GM04504 (cell line): ENCODE data around the gene GNB3.
"Not testable (repeated sequence)": the region's sequence is repeated elsewhere in the genome, so short reads cannot be mapped to it uniquely, and the experiment has no call there.

ENCODE experiments used
- DNase-seq: peaks from one replicate; pipeline ENCODE4 v3.0.0-alpha.2; 2012; ENCODE audit warnings: low read depth

The GNB3 gene

DNA sequence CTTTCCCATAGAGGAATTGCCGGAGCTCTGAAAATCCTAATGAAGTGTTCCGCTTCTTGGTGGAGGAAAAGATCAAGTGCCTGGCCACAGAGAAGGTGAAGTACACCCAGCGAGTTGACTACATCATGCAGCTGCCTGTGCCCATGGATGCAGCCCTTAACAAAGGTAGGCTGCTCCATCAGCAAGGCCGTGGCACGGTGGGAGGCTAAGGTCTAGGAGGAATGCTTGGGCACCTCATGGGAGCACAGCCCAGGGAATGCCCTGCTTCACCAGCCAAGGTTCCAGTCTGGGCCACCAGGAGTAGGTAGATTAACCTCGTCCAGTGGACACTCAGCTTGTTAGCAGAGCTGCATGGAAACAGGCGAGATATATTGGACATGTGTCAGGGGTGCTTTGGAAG lies 20.2 kb downstream of the GNB3 start:
- DNase-seq = no peak

DNA sequence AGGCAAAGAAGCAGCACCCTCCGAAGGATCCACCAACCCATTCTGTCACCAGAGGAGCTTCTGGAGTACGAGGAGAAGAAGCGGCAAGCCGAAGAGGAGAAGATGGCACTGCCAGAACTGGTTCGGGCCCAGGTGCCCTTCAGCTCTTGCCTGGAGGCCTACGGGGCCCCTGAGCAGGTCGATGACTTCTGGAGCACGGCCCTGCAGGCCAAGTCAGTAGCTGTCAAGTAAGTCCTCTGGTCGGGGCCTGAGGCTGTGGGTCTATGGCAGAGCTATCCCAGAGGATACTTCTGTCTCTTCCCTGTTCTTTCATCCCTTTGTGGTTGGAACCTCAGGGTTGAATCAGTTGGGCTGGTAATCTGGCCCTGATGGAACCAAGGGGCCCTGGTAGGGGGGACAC lies 20.7 kb downstream of the GNB3 start:
- no peak for DNase-seq

DNA sequence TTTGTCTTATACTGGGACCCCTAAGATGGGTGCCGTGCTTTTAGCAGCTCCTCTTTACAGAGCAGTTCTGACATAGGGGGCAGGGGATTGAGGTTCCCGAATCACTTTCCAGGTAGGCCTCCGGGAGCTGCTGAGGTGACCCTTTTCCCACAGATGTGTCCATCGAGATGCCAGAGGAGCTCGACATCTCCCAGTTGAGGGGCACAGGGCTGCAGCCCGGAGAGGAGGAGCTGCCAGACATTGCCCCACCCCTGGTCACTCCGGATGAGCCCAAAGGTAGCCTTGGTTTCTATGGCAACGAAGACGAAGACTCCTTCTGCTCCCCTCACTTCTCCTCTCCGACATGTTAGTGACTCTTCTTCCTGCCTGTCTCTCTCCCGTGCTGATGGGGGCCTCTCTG lies 22.3 kb downstream of the GNB3 start:
- DNase-seq = no peak

DNA sequence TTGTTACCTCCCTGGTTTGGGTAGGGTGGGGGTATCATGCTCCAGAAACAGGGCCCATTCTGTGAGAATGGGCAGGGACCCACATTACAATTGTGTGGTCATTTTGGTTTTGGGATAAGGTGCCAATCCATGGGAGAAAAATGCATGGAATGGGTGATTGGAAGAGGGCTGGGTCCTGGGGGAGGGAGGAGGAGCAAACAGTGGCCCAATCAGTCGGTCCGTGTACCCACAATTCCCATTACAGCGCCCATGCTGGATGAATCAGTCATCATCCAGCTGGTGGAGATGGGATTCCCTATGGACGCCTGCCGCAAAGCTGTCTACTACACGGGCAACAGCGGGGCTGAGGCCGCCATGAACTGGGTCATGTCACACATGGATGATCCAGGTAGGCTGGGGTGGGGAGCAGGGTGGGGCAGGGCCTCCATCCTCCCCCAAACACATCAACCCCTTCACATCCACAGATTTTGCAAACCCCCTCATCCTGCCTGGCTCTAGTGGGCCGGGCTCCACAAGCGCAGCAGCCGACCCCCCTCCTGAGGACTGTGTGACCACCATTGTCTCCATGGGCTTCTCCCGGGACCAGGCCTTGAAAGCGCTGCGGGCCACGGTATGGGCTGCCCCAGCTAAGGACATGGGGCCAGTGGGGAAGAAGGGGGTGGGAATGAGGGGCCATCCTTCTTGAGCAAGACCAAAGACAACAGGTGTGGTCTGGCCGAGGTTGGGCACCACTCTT lies 23.0 kb downstream of the GNB3 start:
- no peak for DNase-seq

DNA sequence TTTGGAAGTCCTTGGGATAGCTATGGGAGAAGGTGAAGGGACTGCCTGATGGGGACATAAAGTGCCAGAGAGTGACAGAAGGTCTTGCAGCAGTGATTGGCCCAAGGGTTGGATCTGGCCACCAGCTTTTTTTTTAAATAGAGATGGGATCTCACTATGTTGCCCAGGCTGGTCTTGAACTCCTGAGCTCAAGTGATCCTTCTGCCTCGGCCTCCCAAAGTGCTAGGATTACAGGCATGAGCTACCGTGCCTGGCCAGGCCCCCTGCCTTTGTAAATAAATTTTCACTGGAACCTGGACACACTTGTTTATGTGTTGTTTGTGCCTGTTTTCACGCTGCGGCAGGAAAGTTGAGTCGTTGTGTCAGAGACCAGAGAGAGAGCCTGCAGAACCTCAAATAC lies 24.6 kb downstream of the GNB3 start:
- DNase-seq = not testable (repeated sequence)

DNA sequence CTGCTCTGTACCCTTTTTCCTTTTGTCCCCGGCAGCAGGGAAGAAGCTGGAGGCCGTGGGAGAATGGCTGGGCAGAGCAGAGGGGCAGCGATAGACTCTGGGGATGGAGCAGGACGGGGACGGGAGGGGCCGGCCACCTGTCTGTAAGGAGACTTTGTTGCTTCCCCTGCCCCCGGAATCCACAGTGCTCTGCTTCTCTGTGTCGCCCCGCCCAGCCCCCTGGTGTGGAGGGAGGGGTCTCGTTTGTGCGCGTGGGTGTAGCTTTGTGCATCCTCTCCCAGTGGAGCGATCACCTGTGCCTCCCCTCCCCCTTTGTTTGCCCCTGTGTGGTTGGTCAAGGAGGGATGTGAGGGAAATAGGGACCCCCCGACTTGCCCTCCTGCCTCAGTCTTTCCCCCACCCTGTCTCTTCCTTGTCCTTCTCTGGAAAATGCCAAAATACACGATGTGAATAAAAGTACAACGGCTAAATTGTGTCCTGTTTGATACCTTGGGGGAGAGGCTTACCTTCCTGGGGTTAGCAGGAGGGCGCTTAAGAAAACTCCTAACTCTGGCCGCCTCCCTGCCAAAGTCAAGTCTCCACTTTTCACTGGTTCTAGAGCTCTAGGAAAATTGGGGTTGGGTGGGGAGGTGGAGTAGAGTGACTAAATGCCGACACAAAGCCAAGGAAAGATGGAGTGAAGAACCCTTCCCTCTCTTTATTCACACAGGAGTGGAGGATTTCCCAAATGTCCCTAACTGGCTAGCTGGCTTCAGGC lies 25.6 kb downstream of the GNB3 start:
- DNase-seq = no peak

DNA sequence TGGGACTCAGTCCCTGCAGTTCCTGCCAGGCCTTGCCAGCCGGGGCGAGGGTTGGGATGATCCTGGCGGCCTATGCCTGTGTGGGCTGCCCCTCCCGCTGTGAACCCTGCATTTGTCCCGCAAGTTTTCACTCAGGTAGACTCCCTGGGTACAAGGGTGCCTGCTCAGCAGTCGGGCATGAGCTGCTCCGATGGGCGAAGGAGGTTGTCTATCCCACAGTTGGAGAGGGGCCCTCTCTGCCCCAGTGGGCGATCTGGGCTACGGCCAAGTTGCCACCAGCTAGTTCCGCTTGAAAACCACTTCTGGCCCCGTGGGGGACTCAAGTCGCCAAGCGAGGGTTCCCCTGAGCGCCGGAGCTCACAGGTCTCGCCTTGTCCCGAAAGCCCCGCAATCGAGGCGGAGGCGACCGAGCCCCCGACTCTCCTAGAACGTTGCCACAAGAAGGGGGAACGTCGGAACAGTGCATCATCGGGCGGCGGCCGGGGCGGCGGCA lies 26.2 kb downstream of the GNB3 start:
- no peak for DNase-seq

DNA sequence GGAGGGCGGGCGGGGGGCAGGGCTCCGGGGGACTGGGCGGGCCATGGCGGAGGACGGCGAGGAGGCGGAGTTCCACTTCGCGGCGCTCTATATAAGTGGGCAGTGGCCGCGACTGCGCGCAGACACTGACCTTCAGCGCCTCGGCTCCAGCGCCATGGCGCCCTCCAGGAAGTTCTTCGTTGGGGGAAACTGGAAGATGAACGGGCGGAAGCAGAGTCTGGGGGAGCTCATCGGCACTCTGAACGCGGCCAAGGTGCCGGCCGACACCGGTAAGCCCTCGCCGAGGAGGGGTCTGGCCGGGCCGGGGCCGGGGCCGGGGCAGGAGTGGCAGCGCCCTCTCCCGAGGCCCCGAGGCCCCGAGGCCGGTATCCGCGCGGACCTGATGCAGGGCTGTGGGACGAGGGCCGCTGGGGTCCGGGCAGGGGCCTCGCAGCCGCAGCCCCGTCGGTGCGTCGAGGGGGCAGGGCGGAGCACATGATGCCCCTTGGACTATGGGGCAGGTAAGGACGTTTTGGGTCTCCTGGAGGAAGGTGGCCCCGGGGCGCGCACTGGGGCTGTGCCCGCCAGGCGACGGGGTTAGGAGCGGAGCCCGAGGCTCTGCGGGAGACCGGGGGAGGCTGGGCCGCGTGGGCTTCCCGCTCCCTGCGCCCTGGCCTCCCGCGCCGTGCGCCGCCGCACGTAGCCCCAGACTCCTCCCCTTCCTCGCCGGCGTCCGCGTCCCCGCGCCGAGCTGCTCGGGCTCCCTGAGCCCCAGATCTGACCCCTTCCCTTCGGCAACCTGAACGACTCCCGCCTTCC lies 26.9 kb downstream of the GNB3 start, which contains the start of gene TPI1:
Gene TPI1, plus strand, starts transcription at position 119 of the 798 bp plus-strand sequence. Its CDS starts 36 bp downstream, at position 155.
- peak; percentile 48 for DNase-seq

DNA sequence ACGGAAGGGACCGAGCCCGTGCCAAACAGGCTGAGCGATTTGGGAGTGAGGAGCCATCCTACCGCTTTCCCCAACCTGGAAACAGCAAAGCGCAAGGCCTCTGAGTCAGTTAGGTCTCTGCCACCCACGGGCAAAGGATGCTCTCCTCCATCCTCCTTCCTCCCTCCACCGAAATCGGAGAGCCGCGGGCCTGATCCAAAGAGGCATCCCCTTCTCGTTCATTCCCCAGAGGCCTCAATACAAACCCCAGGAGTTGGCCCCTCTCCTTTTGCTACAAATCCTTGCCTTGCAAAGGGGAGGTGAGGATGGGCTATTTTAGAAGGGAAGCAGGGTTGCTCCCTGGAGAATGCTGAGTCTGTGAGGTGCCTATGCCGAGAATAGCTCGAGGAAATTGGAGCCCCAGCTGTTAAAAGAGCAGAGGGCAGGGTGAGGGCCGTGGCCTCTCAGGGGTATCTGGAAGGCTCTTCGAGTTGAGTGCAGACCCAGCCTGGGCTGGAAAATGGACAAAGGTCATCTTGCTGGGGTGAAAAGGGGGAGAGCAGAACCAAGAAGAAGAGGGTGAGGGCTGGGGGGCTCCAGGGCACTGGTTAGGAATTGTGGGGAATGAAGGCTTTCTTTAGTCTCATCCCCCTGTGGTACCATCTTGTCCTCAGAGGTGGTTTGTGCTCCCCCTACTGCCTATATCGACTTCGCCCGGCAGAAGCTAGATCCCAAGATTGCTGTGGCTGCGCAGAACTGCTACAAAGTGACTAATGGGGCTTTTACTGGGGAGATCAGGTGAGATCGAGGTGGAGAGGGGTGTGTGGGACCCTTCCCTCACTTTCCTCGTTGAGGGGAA lies 27.7 kb downstream of the GNB3 start:
- DNase-seq = no peak

DNA sequence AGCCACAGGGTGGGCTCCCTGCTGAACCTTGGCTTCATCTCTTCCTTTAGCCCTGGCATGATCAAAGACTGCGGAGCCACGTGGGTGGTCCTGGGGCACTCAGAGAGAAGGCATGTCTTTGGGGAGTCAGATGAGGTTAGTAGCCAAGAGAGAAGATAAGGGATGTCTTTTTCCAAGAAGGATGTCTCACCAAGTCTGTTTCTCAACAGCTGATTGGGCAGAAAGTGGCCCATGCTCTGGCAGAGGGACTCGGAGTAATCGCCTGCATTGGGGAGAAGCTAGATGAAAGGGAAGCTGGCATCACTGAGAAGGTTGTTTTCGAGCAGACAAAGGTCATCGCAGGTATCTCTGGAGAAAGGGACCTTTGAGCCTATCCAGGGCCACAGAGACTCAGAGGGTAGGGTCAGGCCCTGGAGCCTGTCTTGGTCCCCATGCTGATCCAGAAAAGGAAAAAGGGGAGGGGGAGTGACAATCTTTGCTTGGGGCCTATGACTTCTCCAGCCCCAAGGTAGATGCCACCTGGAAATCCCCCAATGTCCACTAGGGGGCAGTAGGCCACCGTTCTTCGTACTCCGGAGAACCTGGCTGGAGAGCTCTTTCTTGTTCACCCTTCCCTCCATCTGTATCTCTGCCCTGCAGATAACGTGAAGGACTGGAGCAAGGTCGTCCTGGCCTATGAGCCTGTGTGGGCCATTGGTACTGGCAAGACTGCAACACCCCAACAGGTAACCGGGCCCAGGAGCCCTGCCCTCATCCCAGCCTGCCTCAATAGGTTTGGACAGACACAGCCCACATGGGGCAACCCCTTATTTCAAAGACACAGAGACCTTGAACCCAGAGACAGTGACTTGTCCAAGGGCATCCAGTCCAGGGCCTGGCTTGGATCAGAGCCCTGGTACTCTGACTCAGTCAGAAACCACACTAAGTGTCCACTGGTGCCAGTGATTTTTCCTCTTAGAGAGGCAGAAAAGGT lies 28.6 kb downstream of the GNB3 start:
- peak; percentile 50 for DNase-seq

DNA sequence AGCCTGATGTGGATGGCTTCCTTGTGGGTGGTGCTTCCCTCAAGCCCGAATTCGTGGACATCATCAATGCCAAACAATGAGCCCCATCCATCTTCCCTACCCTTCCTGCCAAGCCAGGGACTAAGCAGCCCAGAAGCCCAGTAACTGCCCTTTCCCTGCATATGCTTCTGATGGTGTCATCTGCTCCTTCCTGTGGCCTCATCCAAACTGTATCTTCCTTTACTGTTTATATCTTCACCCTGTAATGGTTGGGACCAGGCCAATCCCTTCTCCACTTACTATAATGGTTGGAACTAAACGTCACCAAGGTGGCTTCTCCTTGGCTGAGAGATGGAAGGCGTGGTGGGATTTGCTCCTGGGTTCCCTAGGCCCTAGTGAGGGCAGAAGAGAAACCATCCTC lies 29.6 kb downstream of the GNB3 start:
- not testable (repeated sequence) for DNase-seq

DNA sequence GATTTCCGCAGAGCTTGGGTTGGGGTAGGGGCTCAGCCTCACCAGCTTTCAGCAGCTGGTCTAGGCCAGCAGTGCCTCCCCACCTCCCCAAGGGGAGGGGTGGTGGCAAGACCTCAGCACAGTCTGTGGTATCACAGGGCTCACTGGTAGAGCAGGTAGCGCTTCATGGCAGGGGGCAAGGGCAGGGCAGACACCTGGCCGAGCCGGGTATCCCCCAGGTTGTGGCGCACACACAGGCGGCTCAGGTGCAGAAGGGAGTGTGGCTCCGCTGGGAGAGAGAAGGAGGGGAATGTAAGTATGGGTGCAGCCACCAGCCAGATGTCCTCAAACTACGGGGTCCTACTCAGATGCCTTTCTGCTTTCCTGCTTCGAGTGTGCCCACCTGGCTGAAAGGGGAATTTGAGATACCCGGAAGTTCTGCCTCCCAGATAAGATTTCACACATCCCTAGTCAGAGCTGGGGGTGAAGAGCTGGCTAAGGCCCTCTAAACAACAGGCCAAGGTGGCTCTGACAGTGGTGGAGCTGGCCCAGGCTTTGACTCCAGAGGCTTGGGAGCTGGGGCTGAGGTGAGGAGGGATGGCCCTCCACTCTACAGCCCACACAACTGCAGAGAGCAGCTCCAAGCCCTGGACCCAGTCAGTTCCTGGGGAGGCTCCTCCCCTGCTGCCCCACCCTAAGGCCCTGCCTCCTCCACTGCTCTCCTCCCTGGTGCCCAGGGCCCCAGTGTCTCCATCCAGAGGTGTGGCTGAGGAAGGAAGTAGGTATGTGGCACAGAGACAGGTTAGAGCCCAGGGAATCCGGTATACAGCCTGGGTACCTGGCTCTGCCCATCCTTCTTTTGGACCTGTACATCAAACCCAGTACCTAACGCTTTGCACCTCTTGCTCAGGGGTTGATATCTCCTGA lies 30.6 kb downstream of the GNB3 start:
- DNase-seq = no peak

DNA sequence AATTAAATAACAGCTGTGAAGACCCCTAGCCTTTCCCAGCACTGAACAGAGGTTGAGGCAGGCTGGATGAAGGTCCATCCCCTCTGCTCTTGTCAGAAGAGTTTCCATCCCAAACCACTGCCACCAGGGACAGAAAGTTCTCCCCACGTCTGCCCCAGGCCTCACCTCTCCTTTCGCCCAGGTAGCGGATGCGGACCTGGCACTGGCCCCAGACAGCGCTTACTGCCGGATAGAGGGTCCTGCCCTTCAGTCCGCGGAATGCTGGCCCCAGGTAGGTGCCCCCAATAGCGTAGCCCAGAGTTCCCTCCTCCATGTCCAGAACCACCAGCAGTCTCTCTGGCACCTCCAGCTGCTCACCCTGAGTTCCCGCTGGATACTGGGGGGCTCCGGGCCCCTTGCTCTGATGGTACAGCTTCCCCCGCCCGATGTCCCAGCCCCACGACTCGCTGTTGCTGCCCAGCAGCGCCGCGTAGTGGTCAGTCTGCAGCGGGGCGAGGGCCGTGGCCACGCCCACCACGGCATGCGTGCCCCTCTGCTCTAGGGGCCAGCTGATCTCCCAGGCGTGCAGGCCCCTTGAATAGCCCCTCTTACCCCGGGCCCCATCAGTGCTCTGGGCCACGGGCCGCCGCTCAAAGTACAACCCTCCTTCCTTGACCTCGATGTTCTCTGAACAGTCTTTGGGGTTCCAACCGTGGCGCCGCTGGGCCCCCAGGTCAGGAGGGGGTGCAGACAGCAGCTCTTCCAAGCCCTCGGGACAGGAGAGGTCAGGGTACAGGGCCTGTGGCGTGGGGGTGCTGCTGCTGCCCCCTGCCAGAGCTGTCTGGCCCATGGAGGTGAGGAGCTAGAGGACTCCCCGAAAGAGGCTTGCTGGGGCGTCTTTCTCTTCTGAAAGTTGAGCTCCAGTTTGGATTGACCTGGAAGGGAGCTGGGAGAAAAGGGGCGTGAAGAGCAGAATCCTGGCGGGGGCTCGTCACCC lies 31.6 kb downstream of the GNB3 start:
- DNase-seq = no peak

DNA sequence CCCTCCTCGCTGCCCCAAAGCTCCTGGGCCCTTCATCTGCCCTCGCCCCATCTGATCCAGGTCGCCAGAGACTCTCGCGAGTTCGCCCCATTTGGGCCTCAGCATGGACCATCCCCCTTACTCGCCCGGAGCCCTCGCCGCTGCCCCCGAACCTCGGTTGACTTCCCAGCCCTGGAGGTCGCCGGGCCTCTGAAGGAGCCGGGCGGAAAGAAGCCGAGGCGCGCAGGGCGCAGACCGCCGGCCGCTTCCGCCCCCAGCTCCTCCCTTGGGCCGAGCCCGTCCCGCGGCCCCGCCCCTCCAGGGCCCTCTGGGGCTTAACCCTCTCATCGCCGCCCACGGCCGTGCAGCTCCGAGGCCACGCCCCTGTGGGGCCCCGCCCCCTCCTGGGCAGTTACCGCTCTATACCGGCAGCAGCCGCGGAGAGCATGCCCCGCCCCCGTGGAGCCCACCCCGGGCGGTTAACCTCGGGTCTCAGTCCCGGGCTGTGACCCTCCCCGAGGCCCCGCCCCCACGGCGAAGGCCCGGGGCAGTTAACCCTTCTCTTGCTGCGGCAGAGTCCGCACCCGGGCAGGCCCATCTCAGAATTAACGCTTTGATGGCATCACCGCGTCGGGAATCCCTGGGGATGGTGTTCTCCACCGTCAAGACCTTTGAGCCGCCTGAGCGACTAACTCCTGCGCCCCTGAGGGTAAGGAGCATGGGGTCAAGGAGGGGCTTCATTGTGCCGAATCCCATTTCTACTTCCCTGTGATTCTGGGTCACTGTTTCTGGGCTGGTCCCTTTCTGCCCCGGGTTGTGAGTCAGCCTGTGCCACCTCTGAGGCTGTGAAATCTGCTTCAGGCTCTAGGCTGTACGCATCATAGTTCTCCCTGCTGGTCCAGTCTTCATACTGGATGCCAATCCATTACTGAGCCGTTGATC lies 32.6 kb downstream of the GNB3 start, which contains the start of gene SPSB2:
Gene SPSB2, minus strand, starts transcription at position 210 of the 921 bp plus-strand sequence. CDS start 402 bp downstream, outside the sequence.
- peak; percentile 87 for DNase-seq

DNA sequence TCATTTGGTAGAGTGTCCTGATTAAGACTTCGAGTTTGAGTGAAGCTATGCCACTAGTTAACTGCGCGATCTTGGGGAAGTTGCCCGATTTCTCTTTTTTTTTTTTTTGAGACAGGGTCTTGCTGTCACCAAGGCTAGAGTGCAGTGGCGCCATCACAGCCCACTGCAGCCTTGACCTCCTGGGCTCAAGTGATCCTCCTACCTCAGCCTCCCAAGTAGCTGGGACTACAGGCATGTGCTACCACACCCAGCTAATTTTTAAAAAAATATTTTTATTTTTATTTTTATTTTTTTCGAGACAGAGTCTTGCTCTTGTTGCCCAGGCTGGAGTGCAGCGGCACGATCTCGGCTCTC lies 33.3 kb downstream of the GNB3 start:
- not testable (repeated sequence) for DNase-seq

DNA sequence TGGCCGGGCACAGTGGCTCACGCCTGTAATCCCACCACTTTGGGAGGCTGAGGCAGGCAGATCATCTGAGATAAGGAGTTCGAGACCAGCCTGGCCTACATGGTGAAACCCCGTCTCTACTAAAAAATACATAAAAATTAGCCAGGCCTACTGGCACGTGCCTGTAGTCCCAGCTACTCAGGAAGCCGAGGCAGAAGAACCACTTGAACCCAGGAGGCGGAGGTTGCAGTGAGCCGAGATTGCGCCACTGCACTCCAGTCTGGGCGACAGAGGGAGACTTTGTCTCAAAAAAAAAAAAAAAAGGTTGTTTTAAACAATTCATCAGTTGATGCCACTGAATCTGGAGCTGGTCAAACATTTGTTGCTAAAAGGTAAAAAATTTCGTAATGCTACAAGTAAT lies 39.1 kb downstream of the GNB3 start:
- DNase-seq = not testable (repeated sequence)

DNA sequence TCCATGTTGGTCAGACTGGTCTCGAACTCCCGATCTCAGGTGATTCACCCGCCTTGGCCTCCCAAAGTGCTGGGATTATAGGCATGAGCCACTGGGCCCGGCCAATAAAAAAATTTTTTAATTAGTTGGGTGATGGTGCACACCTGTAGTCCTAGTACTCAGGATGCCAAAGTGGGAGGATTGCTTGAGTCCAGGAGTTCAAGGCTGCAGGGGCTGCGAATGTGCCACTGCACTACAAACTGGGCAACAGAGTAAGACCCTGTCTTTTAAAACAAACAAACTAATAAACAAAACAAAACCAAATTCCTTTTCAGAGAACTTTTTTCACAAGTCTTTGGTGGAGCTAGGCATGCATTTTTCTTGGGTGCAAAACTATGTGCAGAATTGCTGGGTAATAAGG lies 42.5 kb downstream of the GNB3 start:
- no peak for DNase-seq
